Measurements from ENCODE around the gene PITHD1.

- TF ChIP-seq POLR2AphosphoS5 (IDR thresholded peaks at IDR 0.05) (no peak), CTCF (IDR thresholded peaks at IDR 0.05) (no peak), EP300 (IDR thresholded peaks at IDR 0.05; ENCODE audit: low read depth) (no peak)
These were observed 25.3 kb upstream of the PITHD1 start for GRCh38 chr1:23752909-23753308.
